Measurements from ENCODE around the gene CGB1. TPM values are rescaled to one million over a fixed set of nuclear protein-coding genes. Genes with fewer than 3 reads are reported as not detected.
"Not testable (repeated sequence)": the region's sequence is repeated elsewhere in the genome, so short reads cannot be mapped to it uniquely, and the experiment has no call there.

Gene CGB1
- polyA plus RNA-seq, 1 of the 3 experiments (the other 2 are of a cell fraction): not detected

- TF ChIP-seq PBX3 (IDR thresholded peaks at IDR 0.05) (no peak), MAX (IDR thresholded peaks at IDR 0.05; ENCODE audit: low read depth) (no peak)
Measured at GRCh38 chr19:49042177-49042576, 5.5 kb upstream of the CGB1 start (continued).

- H3K36me3 ChIP-seq (replicated peaks in 1 of 2; ENCODE audit: control insufficient read depth in 1 of 2, insufficient read depth in 2 of 2, low read length in 1 of 2); H3K4me1 ChIP-seq (ENCODE audit: control insufficient read depth in 1 of 2, insufficient read depth in 2 of 2, low read depth in 1 of 2, low read length in 1 of 2); DNase-seq; POLR2A ChIA-PET; H3F3A ChIP-seq (replicated peaks; ENCODE audit: insufficient read depth); CTCF ChIA-PET; H4K20me1 ChIP-seq (ENCODE audit: insufficient read depth); H3K9ac ChIP-seq; H3K4me3 ChIP-seq (ENCODE audit: low read depth in 2 of 2, low read length in 1 of 2); H3K27ac ChIP-seq (ENCODE audit: low read depth in 2 of 2, low read length in 1 of 2); H3K9me3 ChIP-seq; H3K27me3 ChIP-seq (ENCODE audit: insufficient read depth); H2AFZ ChIP-seq (ENCODE audit: low read depth); H3K9me2 ChIP-seq; H3K79me2 ChIP-seq (ENCODE audit: insufficient read depth); H3K4me2 ChIP-seq: not testable (repeated sequence)
- WGBS (ENCODE audit: low lambda C conversion rate): 88% methylated on average over 4 of the region's 9 CpGs
Measured at GRCh38 chr19:49039736-49040135, 3.0 kb upstream of the CGB1 start.

- CTCF ChIA-PET; H3K9me3 ChIP-seq; H3K4me3 ChIP-seq (ENCODE audit: low read depth in 2 of 2, low read length in 1 of 2); H3K9ac ChIP-seq; H3K27me3 ChIP-seq (ENCODE audit: insufficient read depth); H3F3A ChIP-seq (replicated peaks; ENCODE audit: insufficient read depth); H4K20me1 ChIP-seq (ENCODE audit: insufficient read depth); H3K36me3 ChIP-seq (replicated peaks in 1 of 2; ENCODE audit: control insufficient read depth in 1 of 2, insufficient read depth in 2 of 2, low read length in 1 of 2); H3K79me2 ChIP-seq (ENCODE audit: insufficient read depth); H3K9me2 ChIP-seq; POLR2A ChIA-PET; DNase-seq; H3K4me1 ChIP-seq (ENCODE audit: control insufficient read depth in 1 of 2, insufficient read depth in 2 of 2, low read depth in 1 of 2, low read length in 1 of 2): not testable (repeated sequence)
- Histone ChIP-seq H2AFZ (ENCODE audit: low read depth) (0 out of 2 replicates have a peak overlapping the region, but pooled peaks have one; percentile 11), H3K27ac (ENCODE audit: low read depth in 2 of 2, low read length in 1 of 2) (peak overlapping the region in 1 of 2 experiments; percentile 50; a peak in 1 of 4 replicates), H3K4me2 (peak overlapping the region; percentile 52)
- peak; percentile 42; the same call in 1 of the 2 replicates for TF ChIP-seq FOSL2 (IDR thresholded peaks at IDR 0.05; ENCODE audit: borderline replicate concordance, low read depth)
- TF ChIP-seq TCF12 (IDR thresholded peaks at IDR 0.05): peak; percentile 8; the same call in 1 of the 2 replicates
- 0 out of 2 replicates have a peak, but pooled peaks have one; percentile 11 for TF ChIP-seq JUND (IDR thresholded peaks at IDR 0.05)
- 29% methylated on average over 20 of the region's 26 CpGs for WGBS (ENCODE audit: low lambda C conversion rate)
Measured at GRCh38 chr19:49038557-49039276, 2.0 kb upstream of the CGB1 start.

- DNase-seq; CTCF ChIA-PET; H3K9me2 ChIP-seq; H3K36me3 ChIP-seq (replicated peaks in 1 of 2; ENCODE audit: control insufficient read depth in 1 of 2, insufficient read depth in 2 of 2, low read length in 1 of 2); H3K4me1 ChIP-seq (ENCODE audit: control insufficient read depth in 1 of 2, insufficient read depth in 2 of 2, low read depth in 1 of 2, low read length in 1 of 2); H3K79me2 ChIP-seq (ENCODE audit: insufficient read depth); H4K20me1 ChIP-seq (ENCODE audit: insufficient read depth); H3K4me2 ChIP-seq; POLR2A ChIA-PET; H3F3A ChIP-seq (replicated peaks; ENCODE audit: insufficient read depth); H3K9ac ChIP-seq; H3K4me3 ChIP-seq (ENCODE audit: low read depth in 2 of 2, low read length in 1 of 2); H3K27ac ChIP-seq (ENCODE audit: low read depth in 2 of 2, low read length in 1 of 2); H2AFZ ChIP-seq (ENCODE audit: low read depth); H3K9me3 ChIP-seq; H3K27me3 ChIP-seq (ENCODE audit: insufficient read depth): not testable (repeated sequence)
- WGBS (ENCODE audit: low lambda C conversion rate): 84% methylated on average over 6 of the region's 8 CpGs
Measured at GRCh38 chr19:49038111-49038510, 1.4 kb upstream of the CGB1 start.

Measured in SK-N-SH (cell line).